WI38 (cell line): ENCODE measurements around the gene GPR135.

ENCODE experiments used
- H3K4me3 ChIP-seq: 2 replicates; pipeline ENCODE4 v1.5.1; 2011; ENCODE audit warnings: low read depth, mild to moderate bottlenecking, control low read depth, low read length
- TF ChIP-seq, protein P1 (sequence below): IDR thresholded peaks from 2 replicates; pipeline ENCODE4 v1.5.1; 2012; ENCODE audit warnings: low read depth, mild to moderate bottlenecking, control low read depth, low read length

The GPR135 gene

DNA sequence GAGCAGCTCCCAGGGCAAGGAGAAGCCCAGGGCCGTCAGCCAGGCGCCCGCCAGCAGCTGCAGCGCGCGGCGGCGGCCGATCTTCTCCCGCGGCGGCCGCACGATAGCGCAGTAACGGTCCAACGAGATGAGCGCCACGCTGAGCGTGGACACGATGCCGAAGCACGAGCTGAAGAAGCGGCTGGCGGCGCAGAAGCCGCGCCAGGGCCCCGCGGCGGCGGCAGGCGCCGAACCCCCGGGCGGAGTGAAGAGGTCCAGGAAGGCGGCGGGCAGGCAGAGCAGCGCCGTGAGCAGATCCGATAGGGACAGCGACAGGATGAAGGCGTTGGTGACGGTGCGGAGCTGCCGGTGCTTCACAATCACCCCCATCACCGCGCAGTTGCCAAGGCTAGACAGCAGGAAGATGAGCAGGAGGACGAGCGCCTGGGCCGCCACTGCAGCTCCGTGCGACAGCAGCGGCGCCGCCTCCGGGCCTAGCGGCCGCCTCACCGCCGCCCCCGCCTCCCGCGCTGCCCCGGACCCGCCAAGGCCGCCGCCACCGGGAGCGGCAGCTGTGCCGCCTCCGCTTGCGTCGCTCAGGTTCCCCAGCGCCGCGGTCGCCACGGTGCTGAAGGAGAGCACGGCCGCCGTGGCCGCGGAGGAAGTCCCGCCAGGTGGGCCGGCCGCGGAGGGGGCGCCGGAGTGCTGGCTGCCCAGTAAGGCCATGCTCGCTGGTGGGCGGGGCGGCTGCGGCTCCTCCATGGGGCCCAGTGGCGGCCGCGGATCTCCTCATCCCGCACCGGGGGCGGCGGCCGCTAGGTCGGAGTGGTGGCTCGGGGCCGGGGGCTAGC lies 479 bp downstream of the GPR135 start:
- TF ChIP-seq, protein P1, sequence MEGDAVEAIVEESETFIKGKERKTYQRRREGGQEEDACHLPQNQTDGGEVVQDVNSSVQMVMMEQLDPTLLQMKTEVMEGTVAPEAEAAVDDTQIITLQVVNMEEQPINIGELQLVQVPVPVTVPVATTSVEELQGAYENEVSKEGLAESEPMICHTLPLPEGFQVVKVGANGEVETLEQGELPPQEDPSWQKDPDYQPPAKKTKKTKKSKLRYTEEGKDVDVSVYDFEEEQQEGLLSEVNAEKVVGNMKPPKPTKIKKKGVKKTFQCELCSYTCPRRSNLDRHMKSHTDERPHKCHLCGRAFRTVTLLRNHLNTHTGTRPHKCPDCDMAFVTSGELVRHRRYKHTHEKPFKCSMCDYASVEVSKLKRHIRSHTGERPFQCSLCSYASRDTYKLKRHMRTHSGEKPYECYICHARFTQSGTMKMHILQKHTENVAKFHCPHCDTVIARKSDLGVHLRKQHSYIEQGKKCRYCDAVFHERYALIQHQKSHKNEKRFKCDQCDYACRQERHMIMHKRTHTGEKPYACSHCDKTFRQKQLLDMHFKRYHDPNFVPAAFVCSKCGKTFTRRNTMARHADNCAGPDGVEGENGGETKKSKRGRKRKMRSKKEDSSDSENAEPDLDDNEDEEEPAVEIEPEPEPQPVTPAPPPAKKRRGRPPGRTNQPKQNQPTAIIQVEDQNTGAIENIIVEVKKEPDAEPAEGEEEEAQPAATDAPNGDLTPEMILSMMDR, result no peak
- H3K4me3 ChIP-seq, result peak overlapping the region; percentile 53

DNA sequence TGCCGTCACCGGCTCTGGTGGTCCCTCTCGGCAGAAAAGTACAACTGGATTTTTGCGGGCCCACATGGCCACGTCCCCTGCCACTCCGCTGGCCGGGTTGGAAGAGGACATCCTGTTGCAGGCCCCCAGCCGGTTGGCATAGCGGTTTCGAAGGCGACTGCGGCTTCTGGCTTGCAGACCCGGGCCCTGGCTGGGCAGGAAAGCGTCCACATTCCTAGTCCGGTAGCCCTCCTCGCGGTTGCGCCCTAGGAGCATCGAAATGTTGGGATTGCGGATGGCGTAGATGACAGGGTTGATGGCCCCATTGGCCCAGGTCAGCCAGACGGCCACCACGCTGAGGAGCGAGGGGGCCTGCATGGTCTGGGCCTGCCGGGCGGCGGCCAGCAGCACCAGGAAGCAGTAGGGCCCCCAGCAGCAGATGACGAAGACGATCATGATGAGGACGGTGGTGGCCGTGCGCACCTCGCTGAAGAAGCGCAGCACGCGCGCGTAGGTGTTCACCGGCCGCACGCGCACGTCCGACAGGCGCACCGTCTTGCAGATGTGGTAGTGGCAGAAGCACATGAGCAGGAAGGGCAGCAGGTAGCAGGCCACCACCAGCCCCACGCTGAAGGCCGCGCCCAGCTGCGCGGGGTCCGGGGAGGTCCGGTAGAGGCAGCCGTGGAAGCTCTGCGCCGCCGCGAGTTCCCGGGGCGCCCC lies 1.2 kb downstream of the GPR135 start:
- TF ChIP-seq, protein P1, result no peak
- peak overlapping the region; percentile 53 for H3K4me3 ChIP-seq

DNA sequence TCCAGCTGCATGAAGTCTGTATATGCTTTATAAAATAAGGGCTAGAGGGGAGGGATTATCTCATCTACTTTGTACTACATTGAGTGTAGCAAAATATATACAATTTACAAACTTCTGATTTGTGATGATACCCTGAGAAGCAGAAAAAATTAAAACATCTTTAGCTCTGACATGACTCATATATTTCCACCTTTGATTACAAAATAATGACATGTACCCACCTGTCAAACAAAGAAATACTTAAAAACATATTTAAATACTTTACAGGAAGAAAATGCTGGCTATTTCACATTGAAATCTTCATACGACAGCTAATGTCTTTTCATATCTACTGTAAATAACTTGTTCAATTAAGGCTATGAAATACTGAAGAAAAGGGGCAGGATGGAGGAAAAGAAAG lies 3.3 kb downstream of the GPR135 start:
- H3K4me3 ChIP-seq, result no peak overlapping the region
- TF ChIP-seq, protein P1, result no peak

DNA sequence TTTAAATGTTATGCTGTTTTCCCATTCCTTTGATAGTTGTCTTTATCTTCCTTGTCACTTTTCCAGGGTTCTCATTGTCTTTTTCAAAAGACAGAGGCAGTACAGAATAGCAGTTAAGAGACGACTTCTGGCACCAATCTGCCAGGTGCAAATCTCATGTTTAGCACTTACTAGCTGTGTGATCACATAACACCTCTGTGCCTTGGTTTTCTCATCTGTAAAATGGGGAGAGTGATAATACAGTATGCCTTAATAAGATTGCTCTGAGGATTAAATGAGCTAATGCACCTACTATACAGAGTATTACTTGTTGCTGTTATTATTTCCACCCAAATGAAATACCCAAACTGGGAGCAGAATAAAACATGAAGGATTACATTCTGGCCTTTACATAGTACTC lies 4.8 kb downstream of the GPR135 start:
- TF ChIP-seq, protein P1, result no peak
- no peak overlapping the region for H3K4me3 ChIP-seq

DNA sequence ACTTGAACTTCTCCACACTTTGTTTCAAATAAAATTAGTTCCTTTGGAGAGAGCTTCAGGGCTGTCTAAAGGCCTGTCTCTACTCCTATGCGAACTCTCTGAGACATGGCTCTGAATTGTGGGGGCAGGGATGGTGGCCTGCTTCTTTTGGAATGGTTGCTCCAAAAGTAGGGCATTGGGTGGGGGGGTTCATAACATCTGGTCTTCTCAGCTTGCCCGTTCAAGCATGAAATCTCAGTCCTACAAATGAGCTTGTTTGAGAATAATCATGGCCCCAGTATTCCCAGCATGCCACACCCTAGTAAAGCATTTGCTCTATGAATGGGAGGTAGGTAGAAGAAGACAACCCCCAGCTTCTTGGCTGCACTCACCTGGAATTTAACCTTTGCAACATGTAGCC lies 6.7 kb downstream of the GPR135 start:
- H3K4me3 ChIP-seq, result no peak overlapping the region
- TF ChIP-seq, protein P1, result no peak

DNA sequence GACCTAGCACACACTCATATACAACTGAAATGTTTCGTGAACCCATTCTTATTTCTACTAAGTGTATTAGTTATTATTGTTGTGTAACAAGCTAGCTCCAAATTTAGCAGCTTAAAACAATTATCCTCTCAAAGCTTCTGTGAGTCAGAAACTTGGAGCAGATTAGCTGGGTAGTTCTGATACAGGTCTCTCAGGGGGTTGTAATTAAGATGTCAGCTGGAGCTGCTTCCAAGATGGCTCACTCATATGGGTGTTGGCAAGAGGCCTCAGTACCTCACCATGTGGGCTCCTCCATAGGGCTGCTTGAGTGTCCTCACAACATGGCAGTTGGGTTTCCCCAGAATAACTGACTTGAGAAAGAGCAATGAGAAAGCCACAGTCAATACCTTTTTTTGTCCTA lies 9.8 kb downstream of the GPR135 start:
- no peak overlapping the region for H3K4me3 ChIP-seq
- TF ChIP-seq, protein P1, result no peak

DNA sequence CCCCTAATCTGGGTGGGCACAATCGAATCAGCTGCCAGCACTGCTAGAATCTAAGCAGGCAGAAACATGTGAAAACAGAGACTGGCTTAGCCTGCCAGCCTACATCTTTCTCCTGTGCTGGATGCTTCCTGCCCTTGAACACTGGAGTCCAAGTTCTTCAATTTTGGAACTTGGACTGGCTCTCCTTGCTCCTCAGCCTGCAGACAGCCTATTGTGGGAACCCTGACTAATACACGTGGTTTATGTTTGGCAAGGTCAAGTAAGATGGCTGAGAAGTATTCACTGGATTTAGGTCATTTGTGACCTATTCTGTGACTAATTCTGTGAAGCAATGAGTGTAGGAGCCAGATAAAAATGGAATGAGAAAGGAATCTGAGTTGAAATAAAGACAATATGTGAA lies 11.0 kb downstream of the GPR135 start:
- TF ChIP-seq, protein P1, result no peak
- H3K4me3 ChIP-seq, result no peak overlapping the region
